ENCODE data around the gene MCOLN2.

- TF ChIP-seq ZNF232 (CRISPR knock-in tag; IDR thresholded peaks at IDR 0.05) (no peak), SP1 (CRISPR knock-in tag; conservative IDR thresholded peaks at IDR 0.05) (no peak)
- TF ChIP-seq, protein P1, sequence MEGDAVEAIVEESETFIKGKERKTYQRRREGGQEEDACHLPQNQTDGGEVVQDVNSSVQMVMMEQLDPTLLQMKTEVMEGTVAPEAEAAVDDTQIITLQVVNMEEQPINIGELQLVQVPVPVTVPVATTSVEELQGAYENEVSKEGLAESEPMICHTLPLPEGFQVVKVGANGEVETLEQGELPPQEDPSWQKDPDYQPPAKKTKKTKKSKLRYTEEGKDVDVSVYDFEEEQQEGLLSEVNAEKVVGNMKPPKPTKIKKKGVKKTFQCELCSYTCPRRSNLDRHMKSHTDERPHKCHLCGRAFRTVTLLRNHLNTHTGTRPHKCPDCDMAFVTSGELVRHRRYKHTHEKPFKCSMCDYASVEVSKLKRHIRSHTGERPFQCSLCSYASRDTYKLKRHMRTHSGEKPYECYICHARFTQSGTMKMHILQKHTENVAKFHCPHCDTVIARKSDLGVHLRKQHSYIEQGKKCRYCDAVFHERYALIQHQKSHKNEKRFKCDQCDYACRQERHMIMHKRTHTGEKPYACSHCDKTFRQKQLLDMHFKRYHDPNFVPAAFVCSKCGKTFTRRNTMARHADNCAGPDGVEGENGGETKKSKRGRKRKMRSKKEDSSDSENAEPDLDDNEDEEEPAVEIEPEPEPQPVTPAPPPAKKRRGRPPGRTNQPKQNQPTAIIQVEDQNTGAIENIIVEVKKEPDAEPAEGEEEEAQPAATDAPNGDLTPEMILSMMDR (IDR thresholded peaks at IDR 0.05), result no peak
Measured at GRCh38 chr1:84960371-84960770, 36.5 kb downstream of the MCOLN2 start.
